ENCODE results near the gene CWC25. TPM values are rescaled to one million over a fixed set of nuclear protein-coding genes. Genes with fewer than 3 reads are reported as not detected.

The CWC25 gene
- total RNA-seq, 1 donor from 2014 or later, result 12.4 TPM

DNA sequence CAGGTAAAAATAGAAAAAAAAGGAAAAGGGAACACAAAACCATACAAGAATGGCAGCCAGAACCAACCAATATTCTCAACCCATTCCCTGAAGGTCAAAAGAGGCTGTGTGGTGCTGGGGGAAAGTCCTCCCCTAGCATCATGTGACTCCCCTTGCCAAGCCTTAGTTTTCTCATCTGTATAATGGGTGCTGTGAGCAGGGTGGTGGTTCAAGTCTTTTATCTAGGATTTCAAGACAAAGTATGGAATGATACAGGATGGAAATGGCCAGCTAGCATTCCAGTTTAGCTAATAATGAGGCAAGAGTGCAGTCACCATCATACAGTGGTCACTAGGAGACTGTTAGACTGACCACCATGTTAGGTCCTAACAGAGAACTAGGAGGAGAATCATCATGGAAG is 51.9 kb downstream of the CWC25 start:
- H3K9me3 ChIP-seq (ENCODE audit: insufficient read depth, low read depth, low read length), result no peaks in the 10 kb centered on the region
- peaks cover 30% of the 10 kb centered on the region for H3K36me3 Mint-ChIP-seq (ENCODE audit: low read depth, unreplicated experiment)
- H2AFZ ChIP-seq (ENCODE audit: low read depth, low read length), result no peak overlapping the region
- H3K4me3 Mint-ChIP-seq (ENCODE audit: unreplicated experiment), result no peak overlapping the region
- no peak overlapping the region for H3K4me2 ChIP-seq (ENCODE audit: low read length)
- H3K79me2 ChIP-seq (ENCODE audit: insufficient read depth, low read length), result no peaks in the 10 kb centered on the region
- TF ChIP-seq, protein P1, sequence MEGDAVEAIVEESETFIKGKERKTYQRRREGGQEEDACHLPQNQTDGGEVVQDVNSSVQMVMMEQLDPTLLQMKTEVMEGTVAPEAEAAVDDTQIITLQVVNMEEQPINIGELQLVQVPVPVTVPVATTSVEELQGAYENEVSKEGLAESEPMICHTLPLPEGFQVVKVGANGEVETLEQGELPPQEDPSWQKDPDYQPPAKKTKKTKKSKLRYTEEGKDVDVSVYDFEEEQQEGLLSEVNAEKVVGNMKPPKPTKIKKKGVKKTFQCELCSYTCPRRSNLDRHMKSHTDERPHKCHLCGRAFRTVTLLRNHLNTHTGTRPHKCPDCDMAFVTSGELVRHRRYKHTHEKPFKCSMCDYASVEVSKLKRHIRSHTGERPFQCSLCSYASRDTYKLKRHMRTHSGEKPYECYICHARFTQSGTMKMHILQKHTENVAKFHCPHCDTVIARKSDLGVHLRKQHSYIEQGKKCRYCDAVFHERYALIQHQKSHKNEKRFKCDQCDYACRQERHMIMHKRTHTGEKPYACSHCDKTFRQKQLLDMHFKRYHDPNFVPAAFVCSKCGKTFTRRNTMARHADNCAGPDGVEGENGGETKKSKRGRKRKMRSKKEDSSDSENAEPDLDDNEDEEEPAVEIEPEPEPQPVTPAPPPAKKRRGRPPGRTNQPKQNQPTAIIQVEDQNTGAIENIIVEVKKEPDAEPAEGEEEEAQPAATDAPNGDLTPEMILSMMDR (IDR thresholded peaks at IDR 0.05; ENCODE audit: insufficient read depth, low read depth, low read length), result no peak
- TF ChIP-seq EZH2 (IDR thresholded peaks at IDR 0.05; ENCODE audit: insufficient read depth, low read length), result no peak
- peaks cover 23% of the 10 kb centered on the region for H4K20me1 ChIP-seq (ENCODE audit: insufficient read depth, low read length)
- H3K4me1 ChIP-seq (ENCODE audit: insufficient read depth, low read length), result no peaks in the 10 kb centered on the region
- H3K36me3 ChIP-seq (ENCODE audit: insufficient read depth, low read length), result peaks cover 46% of the 10 kb centered on the region
- peaks cover 5% of the 10 kb centered on the region for H3K4me1 Mint-ChIP-seq (ENCODE audit: low read depth, unreplicated experiment)
- no peak overlapping the region for H3K4me3 ChIP-seq (ENCODE audit: insufficient read depth, low read depth, low read length)
- no peaks in the 10 kb centered on the region for H3K27me3 ChIP-seq (ENCODE audit: insufficient read depth, low read length)
- no peak overlapping the region for H3K27ac ChIP-seq (ENCODE audit: low read depth, low read length)
- H3K27me3 Mint-ChIP-seq (ENCODE audit: low read depth, unreplicated experiment), result no peaks in the 10 kb centered on the region
- FAIRE-seq (no peak), DNase-seq (ENCODE audit: low read depth) (no peak)
- no peak overlapping the region for H3K27ac Mint-ChIP-seq (ENCODE audit: unreplicated experiment)
- no peaks in the 10 kb centered on the region for H3K9me3 Mint-ChIP-seq (ENCODE audit: unreplicated experiment)
- H3K9ac ChIP-seq (ENCODE audit: low read length), result no peak overlapping the region

DNA sequence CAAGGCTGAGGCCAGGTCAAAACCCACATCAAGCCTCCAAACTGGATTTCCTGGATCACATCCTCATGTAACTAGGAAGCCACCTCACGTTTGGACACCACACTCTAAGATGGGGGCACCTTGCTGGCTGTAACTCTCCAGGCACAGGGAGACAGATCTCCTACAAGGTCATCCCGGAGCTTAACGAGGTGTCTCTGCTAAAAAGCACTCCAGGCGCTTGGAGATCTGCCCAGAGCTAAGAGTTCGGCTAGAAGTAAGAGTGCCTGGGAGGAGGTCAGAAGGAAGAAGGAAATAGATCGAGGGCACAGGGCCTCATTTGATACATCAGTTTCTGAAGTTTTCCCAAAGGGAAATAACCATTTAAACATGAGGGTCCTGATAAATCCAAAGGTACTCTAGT is 56.7 kb downstream of the CWC25 start:
- TF ChIP-seq EZH2 (IDR thresholded peaks at IDR 0.05; ENCODE audit: insufficient read depth, low read length), result no peak
- TF ChIP-seq, protein P1 (IDR thresholded peaks at IDR 0.05; ENCODE audit: insufficient read depth, low read depth, low read length), result no peak
- Histone ChIP-seq H2AFZ (ENCODE audit: low read depth, low read length) (no peak overlapping the region), H3K9me3 (ENCODE audit: insufficient read depth, low read depth, low read length) (no peaks in the 10 kb centered on the region), H3K4me1 (ENCODE audit: insufficient read depth, low read length) (no peaks in the 10 kb centered on the region), H3K36me3 (ENCODE audit: insufficient read depth, low read length) (peaks cover 53% of the 10 kb centered on the region), H4K20me1 (ENCODE audit: insufficient read depth, low read length) (peaks cover 42% of the 10 kb centered on the region), H3K4me2 (ENCODE audit: low read length) (no peak overlapping the region), H3K27me3 (ENCODE audit: insufficient read depth, low read length) (no peaks in the 10 kb centered on the region), H3K9ac (ENCODE audit: low read length) (no peak overlapping the region), H3K79me2 (ENCODE audit: insufficient read depth, low read length) (peaks cover 3% of the 10 kb centered on the region), H3K4me3 (ENCODE audit: insufficient read depth, low read depth, low read length) (no peak overlapping the region), H3K27ac (ENCODE audit: low read depth, low read length) (no peak overlapping the region)
- no peak for FAIRE-seq
- Mint-ChIP-seq H3K4me1 (ENCODE audit: low read depth, unreplicated experiment) (peaks cover 5% of the 10 kb centered on the region), H3K4me3 (ENCODE audit: unreplicated experiment) (no peak overlapping the region), H3K27ac (ENCODE audit: unreplicated experiment) (no peak overlapping the region), H3K27me3 (ENCODE audit: low read depth, unreplicated experiment) (no peaks in the 10 kb centered on the region), H3K36me3 (ENCODE audit: low read depth, unreplicated experiment) (peaks cover 35% of the 10 kb centered on the region), H3K9me3 (ENCODE audit: unreplicated experiment) (no peaks in the 10 kb centered on the region)
- no peak for DNase-seq (ENCODE audit: low read depth)

DNA sequence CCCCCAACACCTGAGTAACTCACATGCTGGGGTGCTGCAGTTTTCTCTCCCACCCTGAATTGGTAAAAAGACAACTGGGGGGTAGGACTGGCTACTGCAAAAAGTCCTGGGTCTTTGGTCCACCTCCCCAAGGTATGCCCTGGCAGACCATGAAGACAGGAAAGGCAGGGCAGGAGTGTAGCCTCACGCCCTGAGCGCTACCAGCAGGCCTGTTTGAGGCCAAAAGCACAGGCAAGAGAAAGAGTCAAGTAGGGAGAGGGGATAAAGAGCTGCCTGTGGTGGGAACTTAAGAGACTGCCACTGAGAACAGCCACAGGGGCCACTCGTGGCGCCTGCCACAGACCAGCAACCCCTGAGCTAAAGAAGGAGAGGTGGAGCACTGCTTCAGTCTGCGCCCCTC is 58.8 kb downstream of the CWC25 start:
- no peaks in the 10 kb centered on the region for H3K9me3 ChIP-seq (ENCODE audit: insufficient read depth, low read depth, low read length)
- no peak overlapping the region for H3K4me3 ChIP-seq (ENCODE audit: insufficient read depth, low read depth, low read length)
- no peak overlapping the region for H3K4me2 ChIP-seq (ENCODE audit: low read length)
- H3K79me2 ChIP-seq (ENCODE audit: insufficient read depth, low read length), result peaks cover 3% of the 10 kb centered on the region
- peaks cover 5% of the 10 kb centered on the region for H3K4me1 Mint-ChIP-seq (ENCODE audit: low read depth, unreplicated experiment)
- TF ChIP-seq, protein P1 (IDR thresholded peaks at IDR 0.05; ENCODE audit: insufficient read depth, low read depth, low read length), result no peak
- no peak for TF ChIP-seq EZH2 (IDR thresholded peaks at IDR 0.05; ENCODE audit: insufficient read depth, low read length)
- H3K4me1 ChIP-seq (ENCODE audit: insufficient read depth, low read length), result no peaks in the 10 kb centered on the region
- H3K27me3 Mint-ChIP-seq (ENCODE audit: low read depth, unreplicated experiment), result no peaks in the 10 kb centered on the region
- peaks cover 48% of the 10 kb centered on the region for H4K20me1 ChIP-seq (ENCODE audit: insufficient read depth, low read length)
- H2AFZ ChIP-seq (ENCODE audit: low read depth, low read length), result no peak overlapping the region
- H3K9ac ChIP-seq (ENCODE audit: low read length), result no peak overlapping the region
- no peak overlapping the region for H3K27ac Mint-ChIP-seq (ENCODE audit: unreplicated experiment)
- no peaks in the 10 kb centered on the region for H3K9me3 Mint-ChIP-seq (ENCODE audit: unreplicated experiment)
- peaks cover 39% of the 10 kb centered on the region for H3K36me3 Mint-ChIP-seq (ENCODE audit: low read depth, unreplicated experiment)
- no peaks in the 10 kb centered on the region for H3K27me3 ChIP-seq (ENCODE audit: insufficient read depth, low read length)
- FAIRE-seq (no peak), DNase-seq (ENCODE audit: low read depth) (no peak)
- H3K36me3 ChIP-seq (ENCODE audit: insufficient read depth, low read length), result peaks cover 59% of the 10 kb centered on the region
- H3K27ac ChIP-seq (ENCODE audit: low read depth, low read length), result no peak overlapping the region
- no peak overlapping the region for H3K4me3 Mint-ChIP-seq (ENCODE audit: unreplicated experiment)

Measured in astrocyte (in vitro differentiated cells and primary cell).